VCaP (cell line): ENCODE measurements around the gene NPY2R.
A peak's percentile ranks its signal among the peaks of the same experiment; 100 is the strongest.

Experiments
- H3K27ac ChIP-seq: fragments of 450-650 bp; 2 replicates; pipeline ENCODE4 v1.5.1; 2017
- TF ChIP-seq, protein P1 (sequence below): fragments of 450-650 bp; conservative IDR thresholded peaks from 2 replicates; pipeline ENCODE4 v1.5.1; 2017; ENCODE audit warnings: mild to moderate bottlenecking, moderate library complexity

Gene NPY2R

DNA sequence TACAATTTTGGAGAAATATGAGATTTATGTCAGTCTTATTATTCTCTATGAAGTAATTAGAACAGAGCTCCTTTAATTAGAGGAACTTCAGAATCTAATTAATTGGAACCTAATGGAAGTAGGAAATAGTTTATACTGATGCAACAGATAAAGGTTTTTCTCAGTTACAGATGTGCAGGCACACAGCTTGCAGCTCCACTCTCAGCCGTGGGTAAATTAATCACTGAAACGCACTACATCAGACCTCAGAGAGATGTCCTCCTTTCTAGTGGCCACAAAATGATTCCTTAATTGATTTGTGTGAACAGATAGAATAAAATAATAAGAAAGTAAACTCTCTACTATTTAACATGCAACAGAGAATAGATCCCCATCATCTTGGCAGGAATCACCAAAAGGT is 21.5 kb upstream of the NPY2R start:
- TF ChIP-seq, protein P1, sequence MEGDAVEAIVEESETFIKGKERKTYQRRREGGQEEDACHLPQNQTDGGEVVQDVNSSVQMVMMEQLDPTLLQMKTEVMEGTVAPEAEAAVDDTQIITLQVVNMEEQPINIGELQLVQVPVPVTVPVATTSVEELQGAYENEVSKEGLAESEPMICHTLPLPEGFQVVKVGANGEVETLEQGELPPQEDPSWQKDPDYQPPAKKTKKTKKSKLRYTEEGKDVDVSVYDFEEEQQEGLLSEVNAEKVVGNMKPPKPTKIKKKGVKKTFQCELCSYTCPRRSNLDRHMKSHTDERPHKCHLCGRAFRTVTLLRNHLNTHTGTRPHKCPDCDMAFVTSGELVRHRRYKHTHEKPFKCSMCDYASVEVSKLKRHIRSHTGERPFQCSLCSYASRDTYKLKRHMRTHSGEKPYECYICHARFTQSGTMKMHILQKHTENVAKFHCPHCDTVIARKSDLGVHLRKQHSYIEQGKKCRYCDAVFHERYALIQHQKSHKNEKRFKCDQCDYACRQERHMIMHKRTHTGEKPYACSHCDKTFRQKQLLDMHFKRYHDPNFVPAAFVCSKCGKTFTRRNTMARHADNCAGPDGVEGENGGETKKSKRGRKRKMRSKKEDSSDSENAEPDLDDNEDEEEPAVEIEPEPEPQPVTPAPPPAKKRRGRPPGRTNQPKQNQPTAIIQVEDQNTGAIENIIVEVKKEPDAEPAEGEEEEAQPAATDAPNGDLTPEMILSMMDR: no peak
- H3K27ac ChIP-seq: no peak overlapping the region

DNA sequence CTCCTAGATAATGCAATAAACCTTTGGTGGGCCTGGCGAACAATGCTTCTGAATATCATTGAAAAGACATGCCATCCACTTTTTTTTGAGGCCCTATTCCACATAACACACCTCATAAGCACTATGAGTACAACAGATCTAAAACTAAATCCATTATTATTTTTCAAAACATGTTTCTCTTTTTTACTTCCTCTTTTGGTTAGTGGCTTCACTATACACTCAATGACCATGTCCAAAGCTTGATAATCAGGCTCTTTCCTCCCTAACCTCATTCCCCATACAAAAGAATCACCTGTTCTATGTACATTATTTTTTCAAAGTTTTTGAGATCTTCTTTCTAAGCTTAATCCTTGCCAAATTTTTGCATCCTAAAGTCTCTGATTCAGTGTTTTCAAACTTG is 20.4 kb upstream of the NPY2R start:
- no peak overlapping the region for H3K27ac ChIP-seq
- TF ChIP-seq, protein P1: no peak

DNA sequence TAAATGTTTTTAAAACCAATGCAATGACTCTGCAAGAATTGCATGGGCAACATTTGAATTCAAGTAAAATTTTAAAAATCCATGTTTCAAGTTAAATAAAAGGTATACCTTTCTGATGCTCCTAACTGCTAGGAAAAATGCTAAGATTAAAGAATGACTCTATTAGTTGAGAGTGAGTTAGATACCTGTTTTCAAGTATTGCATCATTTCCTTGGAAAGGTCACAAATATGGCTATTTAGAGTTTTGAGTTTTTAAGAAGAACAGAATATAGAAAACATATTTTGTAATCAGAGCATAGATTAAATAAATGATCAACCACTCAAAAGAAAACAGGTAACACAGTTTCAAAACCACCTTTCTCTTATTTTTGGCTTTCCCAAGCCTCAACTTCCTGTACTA is 18.3 kb upstream of the NPY2R start:
- no peak overlapping the region for H3K27ac ChIP-seq
- TF ChIP-seq, protein P1: no peak

DNA sequence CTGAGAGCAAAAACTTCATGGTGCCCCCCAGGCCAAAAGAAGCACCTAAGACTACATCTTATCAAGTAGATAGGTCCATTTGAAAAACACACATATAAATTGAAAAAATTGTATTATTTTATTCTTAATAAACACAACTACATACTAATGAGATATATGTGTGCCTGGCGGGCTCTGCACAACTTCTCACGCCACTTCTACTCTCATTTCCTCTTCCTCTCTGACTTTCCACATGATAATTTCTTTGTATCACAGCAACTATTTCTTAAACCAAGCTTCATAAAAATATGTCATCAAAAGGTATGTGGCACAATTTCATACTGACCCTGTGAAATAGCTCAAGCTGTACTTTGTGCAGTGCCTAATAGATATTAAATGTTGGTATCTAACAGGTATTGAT is 10.7 kb upstream of the NPY2R start:
- TF ChIP-seq, protein P1: no peak
- no peak overlapping the region for H3K27ac ChIP-seq

DNA sequence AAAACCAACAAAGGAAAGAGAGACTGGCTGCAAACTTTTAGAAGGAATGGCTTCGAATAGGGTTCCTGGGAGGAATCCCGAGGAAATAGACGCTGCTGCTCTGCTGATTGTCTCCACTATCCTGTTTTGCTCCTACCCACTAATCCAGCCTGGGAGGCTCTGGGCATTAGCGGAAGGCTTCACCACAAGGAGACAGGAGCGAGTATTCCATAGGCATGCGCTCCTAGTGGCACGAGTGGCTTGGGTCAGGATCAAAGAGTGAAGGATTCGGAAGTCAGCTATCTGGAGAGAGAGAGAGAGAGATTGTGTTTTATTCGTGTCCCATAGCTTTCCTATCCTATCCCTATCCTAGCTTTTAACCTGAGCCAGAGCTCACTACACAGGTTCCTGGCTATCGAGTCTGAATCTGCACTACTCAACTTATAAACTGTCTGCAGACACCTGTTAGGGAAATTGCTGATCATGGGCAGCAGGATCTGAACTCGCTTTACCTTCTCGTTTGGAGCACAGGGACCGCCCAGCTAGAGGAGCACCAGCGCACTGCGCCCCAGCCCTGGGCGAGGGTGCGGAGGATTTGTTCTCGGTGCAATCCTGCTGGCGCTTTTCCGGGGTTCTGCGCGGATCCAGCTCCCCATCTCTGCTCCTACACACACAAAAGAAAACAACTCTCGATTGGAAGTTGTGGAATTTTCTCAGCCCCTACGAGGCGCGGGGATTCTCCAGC is 740 bp upstream of the NPY2R start:
- H3K27ac ChIP-seq: peak overlapping the region; percentile 63
- TF ChIP-seq, protein P1: peak; percentile 75

DNA sequence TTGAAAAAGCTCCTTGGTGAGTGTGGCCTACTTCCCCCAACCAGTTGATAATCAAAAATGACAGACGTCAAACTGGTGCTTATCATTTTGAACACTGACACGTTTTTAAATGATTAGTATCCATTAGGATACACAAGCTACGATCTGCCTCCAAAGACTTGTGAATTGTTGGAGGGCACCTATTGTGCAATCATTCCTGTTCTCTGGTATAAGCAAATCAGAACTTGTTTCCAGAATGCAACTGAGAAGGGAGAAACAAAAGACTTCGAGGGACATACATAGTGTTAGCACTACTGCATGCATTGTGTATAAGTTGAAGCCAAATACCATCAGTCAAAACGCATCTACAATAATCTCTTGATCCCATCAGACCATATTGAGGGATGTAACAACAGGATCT is 11.6 kb downstream of the NPY2R start:
- TF ChIP-seq, protein P1: no peak
- no peak overlapping the region for H3K27ac ChIP-seq

DNA sequence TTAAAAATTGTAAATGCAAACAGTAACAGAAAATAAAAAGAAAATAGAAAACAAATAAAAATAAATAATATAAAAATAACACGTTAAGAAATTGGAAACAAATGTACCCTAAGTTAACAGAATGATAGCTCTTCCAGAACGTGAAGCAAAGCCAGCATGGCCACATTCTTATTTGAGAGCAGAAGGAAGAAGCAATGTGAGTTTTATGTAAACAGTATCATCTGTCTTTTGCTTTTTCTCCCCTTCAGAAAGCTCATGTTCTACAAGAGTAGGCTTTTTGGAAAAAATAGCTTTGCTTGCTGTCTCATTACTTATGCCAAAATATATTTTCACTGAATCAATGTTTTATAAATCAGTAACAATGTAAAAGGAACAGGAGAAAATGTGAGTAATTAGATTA is 18.7 kb downstream of the NPY2R start:
- TF ChIP-seq, protein P1: no peak
- H3K27ac ChIP-seq: peak overlapping the region; percentile 77
